ENCODE measurements around the gene CARD11.

DNA sequence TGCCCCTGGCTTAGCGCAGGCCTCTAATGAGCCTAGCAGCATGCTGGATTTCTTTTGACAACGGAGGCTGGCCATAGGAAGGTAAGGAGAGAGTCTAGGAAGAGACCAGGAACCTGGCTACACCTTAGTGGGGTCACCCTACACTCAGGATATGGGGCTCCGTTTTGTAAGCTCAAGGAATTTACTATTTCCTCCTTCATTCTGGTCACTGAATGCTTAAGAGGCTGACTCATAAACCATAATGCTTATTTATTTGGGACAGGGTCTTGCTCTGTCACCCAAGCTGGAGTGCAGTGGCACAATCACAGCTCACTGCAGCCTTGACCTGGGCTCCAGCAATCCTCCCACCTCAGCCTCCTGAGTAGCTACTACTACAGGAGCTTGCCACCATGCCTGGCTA, 38.4 kb downstream of the CARD11 start:
- TF ChIP-seq, protein P1, sequence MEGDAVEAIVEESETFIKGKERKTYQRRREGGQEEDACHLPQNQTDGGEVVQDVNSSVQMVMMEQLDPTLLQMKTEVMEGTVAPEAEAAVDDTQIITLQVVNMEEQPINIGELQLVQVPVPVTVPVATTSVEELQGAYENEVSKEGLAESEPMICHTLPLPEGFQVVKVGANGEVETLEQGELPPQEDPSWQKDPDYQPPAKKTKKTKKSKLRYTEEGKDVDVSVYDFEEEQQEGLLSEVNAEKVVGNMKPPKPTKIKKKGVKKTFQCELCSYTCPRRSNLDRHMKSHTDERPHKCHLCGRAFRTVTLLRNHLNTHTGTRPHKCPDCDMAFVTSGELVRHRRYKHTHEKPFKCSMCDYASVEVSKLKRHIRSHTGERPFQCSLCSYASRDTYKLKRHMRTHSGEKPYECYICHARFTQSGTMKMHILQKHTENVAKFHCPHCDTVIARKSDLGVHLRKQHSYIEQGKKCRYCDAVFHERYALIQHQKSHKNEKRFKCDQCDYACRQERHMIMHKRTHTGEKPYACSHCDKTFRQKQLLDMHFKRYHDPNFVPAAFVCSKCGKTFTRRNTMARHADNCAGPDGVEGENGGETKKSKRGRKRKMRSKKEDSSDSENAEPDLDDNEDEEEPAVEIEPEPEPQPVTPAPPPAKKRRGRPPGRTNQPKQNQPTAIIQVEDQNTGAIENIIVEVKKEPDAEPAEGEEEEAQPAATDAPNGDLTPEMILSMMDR (IDR thresholded peaks at IDR 0.05), result no peak
- TF ChIP-seq POLR2A (IDR thresholded peaks at IDR 0.05), result no peak

Measured in heart left ventricle (tissue), 13 donors.